D721Med (cell line): Measurements from ENCODE around the gene NSMCE3.

Experiments
- DNase-seq: peaks from one replicate; pipeline ENCODE4 v3.0.0; 2011; ENCODE audit warnings: low spot score; ENCODE audit not compliant: insufficient read length
- FAIRE-seq: peaks from 2 replicates; lab custom pipeline; 2011; peaks lifted over from hg19 to GRCh38; lab: Jason Lieb, UNC
- TF ChIP-seq, protein P1 (sequence below): IDR thresholded peaks from 2 replicates; pipeline ENCODE4 v1.5.1; 2012; ENCODE audit warnings: mild to moderate bottlenecking, control low read depth; ENCODE audit not compliant: insufficient read depth; ENCODE audit errors: missing control alignments

Gene NSMCE3

DNA sequence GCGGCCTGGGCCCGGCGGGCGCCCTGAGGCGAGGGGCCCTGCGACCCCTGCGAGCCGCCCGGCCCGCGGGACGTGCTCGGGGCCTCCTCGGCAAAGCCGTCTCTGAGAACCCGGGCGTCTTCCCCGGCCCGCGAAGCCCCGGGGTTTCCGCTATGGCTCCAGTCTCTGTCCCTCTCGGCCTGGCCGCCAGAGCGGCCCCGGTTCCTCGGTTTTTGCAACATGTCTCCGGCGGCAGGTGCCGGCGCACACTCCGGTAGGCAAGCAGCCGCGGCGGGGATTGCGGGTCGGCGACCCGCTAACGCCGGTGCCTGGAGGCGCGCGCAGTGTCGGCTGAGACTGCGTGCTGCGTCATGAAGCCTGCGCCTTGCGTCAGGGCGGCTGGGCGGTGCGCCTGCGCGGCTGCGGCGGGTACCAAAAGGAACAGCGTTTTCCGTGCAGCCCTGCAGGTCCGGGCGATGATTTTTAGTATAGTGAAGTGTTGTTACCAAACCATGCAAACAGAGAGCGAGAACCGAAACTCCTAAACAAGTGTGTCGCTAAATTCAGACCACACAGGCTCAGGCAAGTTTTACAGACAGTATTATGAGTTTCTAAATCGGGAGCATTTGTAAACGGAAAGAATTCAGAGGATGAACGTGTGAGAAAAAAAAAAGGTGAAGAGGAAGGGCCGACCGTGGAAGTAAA, at the start of gene NSMCE3:
Gene NSMCE3, minus strand, starts transcription at position 338 of the 684 bp plus-strand sequence. Its CDS starts 117 bp downstream, at position 221.
- peak; percentile 29 for DNase-seq
- FAIRE-seq, result no peak
- TF ChIP-seq, protein P1, sequence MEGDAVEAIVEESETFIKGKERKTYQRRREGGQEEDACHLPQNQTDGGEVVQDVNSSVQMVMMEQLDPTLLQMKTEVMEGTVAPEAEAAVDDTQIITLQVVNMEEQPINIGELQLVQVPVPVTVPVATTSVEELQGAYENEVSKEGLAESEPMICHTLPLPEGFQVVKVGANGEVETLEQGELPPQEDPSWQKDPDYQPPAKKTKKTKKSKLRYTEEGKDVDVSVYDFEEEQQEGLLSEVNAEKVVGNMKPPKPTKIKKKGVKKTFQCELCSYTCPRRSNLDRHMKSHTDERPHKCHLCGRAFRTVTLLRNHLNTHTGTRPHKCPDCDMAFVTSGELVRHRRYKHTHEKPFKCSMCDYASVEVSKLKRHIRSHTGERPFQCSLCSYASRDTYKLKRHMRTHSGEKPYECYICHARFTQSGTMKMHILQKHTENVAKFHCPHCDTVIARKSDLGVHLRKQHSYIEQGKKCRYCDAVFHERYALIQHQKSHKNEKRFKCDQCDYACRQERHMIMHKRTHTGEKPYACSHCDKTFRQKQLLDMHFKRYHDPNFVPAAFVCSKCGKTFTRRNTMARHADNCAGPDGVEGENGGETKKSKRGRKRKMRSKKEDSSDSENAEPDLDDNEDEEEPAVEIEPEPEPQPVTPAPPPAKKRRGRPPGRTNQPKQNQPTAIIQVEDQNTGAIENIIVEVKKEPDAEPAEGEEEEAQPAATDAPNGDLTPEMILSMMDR, result no peak

DNA sequence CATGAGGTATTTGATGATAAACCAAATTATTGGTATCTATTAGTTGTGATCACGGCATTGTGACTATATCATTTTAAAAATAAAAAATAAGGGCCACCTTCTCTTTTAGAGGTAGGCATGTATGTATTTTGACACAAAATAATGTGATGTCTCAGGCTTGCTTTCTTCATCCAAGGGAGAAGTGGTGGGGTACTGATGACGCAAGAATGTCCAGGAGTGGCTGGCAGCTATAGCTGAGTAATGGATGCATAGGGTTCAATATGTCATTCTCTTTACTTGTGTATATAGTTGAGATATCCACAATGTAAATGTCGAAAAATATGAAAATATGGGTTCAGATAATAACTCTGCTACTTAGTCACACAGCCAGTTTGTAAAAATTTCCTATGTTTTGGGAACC, 46.8 kb upstream of the NSMCE3 start:
- DNase-seq, result no peak
- TF ChIP-seq, protein P1, result no peak
- FAIRE-seq, result no peak

DNA sequence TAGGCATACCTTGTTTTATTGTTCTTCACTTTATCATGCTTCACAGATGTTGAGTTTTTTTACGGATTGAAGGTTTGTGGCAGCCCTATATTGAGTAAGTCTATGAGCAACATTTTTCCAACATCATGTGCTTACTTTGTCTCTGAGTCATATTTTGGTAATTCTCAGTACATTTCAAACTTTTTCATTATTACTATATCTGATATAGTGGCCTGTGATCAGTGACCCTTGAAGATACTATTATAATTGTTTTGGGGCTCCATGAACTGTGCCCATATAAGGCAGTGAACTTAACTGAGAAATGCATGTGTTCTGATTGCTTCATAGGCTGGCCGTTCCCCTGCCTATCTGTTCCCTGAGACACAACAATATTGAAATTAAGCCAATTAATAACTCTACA, 42.8 kb upstream of the NSMCE3 start:
- TF ChIP-seq, protein P1, result no peak
- FAIRE-seq (no peak), DNase-seq (no peak)

DNA sequence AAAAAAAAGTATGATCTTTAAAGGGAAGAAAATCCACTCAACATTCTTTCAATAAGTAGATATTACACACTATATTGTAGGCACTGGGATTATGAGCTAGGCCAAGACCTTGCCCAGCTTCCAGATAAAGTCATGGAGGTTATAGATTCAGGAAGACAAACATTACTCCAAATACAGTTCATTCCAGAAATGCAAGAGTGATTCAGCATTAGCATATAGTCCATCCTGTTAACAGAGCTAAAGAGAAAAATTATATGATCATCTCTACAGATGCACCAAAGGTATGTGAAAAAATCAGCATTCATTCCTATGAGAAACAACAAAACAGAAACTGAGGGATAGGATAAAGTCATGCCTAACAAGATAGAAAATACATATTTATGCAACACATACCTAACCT, 42.1 kb upstream of the NSMCE3 start:
- DNase-seq, result no peak
- TF ChIP-seq, protein P1, result no peak
- FAIRE-seq, result no peak

DNA sequence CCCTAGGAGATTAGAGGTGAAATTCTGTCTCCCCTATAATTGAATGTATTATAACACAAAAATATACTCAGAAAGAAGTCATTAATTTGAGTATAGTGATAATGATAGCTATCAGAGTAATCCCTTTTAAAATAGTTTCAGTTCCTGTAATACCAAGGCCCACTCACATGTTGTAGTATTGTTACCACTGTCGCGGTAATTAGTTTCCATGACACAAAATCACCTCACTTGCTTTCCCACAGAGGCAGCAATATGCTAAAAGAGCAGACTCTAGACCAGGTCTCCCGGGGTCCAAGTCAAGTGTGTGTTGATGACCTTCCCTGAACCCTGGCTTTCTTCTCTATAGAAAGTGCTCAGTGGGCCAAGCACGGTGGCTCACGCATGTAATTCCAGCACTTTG, 39.5 kb upstream of the NSMCE3 start:
- DNase-seq, result no peak
- TF ChIP-seq, protein P1, result no peak
- FAIRE-seq, result no peak

DNA sequence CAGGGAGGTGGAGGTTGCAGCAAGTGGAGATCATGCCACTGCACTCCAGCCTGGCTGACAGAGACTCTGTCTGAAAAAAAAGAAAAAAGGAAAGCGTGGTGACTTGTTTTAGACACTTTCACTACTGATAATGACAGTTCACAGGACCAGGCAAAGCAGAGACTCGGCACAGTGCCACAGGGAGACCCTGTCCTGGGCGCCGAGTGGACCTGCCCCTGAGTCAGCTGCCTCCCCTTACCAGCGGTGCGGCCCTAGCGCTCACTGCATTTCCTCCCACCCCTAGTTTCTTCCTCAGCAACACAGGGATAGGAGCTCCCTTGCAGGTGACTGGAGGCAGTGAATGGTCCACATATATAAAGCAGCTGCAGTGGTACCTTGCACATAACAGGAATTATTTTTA, 38.7 kb upstream of the NSMCE3 start:
- TF ChIP-seq, protein P1, result no peak
- DNase-seq (no peak), FAIRE-seq (no peak)

DNA sequence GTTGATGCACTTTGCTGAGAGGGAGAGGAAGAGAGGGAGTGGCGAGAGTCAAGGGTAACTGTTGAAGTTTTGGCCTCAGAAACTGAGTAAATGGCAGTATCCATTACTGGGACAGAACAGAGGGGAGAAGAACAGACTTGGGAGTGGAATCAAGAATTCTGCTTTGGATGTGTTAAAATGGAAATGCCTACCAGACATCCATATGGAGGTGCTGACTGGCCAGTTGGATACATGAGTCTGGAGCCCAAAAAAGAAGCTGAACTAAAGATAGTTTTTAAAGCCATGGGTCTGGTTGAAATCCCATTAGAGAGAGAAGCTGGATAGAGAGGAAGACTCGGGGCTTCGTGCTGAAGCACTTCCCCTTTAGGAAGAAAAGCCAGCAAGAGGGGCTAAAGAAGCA, 35.9 kb upstream of the NSMCE3 start:
- DNase-seq (no peak), FAIRE-seq (no peak)
- TF ChIP-seq, protein P1, result no peak
